Neutrophil (primary cell): ENCODE results near the gene RNASET2.

ENCODE experiments used
- H3K27ac ChIP-seq: fragments of 200-600 bp; sonication (generic); 2 replicates; pipeline ENCODE4 v1.5.1; 2016; ENCODE audit warnings: mild to moderate bottlenecking, moderate library complexity
- H3K27me3 ChIP-seq: fragments of 200-600 bp; sonication (generic); 2 replicates; pipeline ENCODE4 v1.6.0; 2016; ENCODE audit warnings: mild to moderate bottlenecking
- H3K36me3 ChIP-seq: fragments of 200-600 bp; sonication (generic); 2 replicates; pipeline ENCODE4 v1.5.1; 2017
- H3K4me1 ChIP-seq, 2 experiments: fragments of 200-600 bp in 1 of 2; sonication (generic) in 1 of 2; 1 replicate in 1 of 2; 2 replicates in 1 of 2; pipeline versions ENCODE4 v1.5.1 to v1.6.1; 2013 to 2016; ENCODE audit warnings: low read depth in 1 of 2, low read length in 1 of 2, mild to moderate bottlenecking in 1 of 2, moderate library complexity in 1 of 2; ENCODE audit not compliant: control insufficient read depth in 1 of 2, insufficient read depth in 1 of 2
- H3K4me3 ChIP-seq, 2 experiments: fragments of 200-600 bp in 1 of 2; sonication (generic) in 1 of 2; 1 replicate in 1 of 2; 2 replicates in 1 of 2; pipeline ENCODE4 v1.5.1; 2013 to 2016; ENCODE audit warnings: low read depth in 1 of 2, low read length in 1 of 2, mild to moderate bottlenecking in 1 of 2, moderate library complexity in 1 of 2
- H3K9me3 ChIP-seq: fragments of 200-600 bp; sonication (generic); 2 replicates; pipeline ENCODE4 v1.5.1; 2016
- TF ChIP-seq, protein P1 (sequence below): fragments of 200-600 bp; sonication (generic); IDR thresholded peaks from 2 replicates; pipeline ENCODE4 v1.5.1; 2016; ENCODE audit warnings: antibody characterized with exemption

Gene RNASET2

GRCh38 chr6:166988674-166989201, 32.4 kb upstream of the RNASET2 start:
- Histone ChIP-seq H3K27ac (peak overlapping the region; percentile 15), H3K4me3 (no peak overlapping the region), H3K9me3 (no peaks in the 10 kb centered on the region), H3K36me3 (peaks cover 21% of the 10 kb centered on the region), H3K27me3 (no peaks in the 10 kb centered on the region), H3K4me1 (peaks cover 3 to 5% of the 10 kb centered on the region in 2 experiments)
- TF ChIP-seq, protein P1, sequence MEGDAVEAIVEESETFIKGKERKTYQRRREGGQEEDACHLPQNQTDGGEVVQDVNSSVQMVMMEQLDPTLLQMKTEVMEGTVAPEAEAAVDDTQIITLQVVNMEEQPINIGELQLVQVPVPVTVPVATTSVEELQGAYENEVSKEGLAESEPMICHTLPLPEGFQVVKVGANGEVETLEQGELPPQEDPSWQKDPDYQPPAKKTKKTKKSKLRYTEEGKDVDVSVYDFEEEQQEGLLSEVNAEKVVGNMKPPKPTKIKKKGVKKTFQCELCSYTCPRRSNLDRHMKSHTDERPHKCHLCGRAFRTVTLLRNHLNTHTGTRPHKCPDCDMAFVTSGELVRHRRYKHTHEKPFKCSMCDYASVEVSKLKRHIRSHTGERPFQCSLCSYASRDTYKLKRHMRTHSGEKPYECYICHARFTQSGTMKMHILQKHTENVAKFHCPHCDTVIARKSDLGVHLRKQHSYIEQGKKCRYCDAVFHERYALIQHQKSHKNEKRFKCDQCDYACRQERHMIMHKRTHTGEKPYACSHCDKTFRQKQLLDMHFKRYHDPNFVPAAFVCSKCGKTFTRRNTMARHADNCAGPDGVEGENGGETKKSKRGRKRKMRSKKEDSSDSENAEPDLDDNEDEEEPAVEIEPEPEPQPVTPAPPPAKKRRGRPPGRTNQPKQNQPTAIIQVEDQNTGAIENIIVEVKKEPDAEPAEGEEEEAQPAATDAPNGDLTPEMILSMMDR, result no peak

DNA sequence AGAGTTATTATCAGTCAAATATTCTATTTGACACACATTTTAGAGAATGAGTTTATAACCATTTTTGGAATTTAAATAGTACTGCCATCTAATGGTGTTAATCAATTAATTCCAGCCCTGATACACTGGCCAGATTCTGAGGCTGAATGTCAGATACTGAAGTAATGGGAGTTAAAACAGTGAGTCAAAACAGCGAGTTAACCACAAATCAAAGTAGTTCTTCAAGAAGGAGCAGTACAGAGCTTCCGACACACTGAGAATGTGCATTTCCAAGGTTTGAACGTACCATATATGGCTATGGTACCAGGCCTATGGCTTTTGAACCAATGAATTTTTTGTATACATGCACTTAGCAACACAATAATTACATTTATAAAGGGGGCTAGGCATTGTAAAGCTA, 31.6 kb upstream of the RNASET2 start:
- no peaks in the 10 kb centered on the region for H3K27me3 ChIP-seq
- no peak overlapping the region for H3K4me3 ChIP-seq
- peaks cover 20% of the 10 kb centered on the region for H3K36me3 ChIP-seq
- H3K4me1 ChIP-seq, result peaks cover 3 to 5% of the 10 kb centered on the region in 2 experiments
- H3K9me3 ChIP-seq, result no peaks in the 10 kb centered on the region
- H3K27ac ChIP-seq, result no peak overlapping the region
- TF ChIP-seq, protein P1, result no peak

GRCh38 chr6:166987448-166987847, 31.1 kb upstream of the RNASET2 start:
- Histone ChIP-seq H3K4me3 (no peak overlapping the region), H3K4me1 (peaks cover 3 to 5% of the 10 kb centered on the region in 2 experiments), H3K9me3 (no peaks in the 10 kb centered on the region), H3K36me3 (peaks cover 15% of the 10 kb centered on the region), H3K27ac (no peak overlapping the region), H3K27me3 (no peaks in the 10 kb centered on the region)
- TF ChIP-seq, protein P1, result no peak

DNA sequence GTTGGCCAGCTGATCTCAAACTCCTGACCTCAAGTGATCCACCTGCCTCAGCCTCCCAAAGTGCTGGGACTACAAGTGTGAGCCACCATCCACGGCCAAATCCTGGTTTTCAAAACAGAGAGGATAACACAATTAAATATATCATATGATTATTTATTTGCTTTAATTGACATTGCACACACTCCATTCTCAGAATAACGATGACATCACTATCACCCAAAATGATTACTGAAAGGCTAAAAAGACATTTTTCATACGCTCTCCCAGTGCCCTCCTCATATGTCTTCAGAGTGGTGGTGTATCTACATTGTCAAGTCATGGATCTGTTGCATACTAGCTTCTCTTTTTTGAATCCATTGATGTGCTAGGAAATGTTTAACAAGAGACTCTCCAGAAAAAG, 24.4 kb upstream of the RNASET2 start:
- H3K27ac ChIP-seq, result no peak overlapping the region
- H3K4me3 ChIP-seq, result no peak overlapping the region
- H3K4me1 ChIP-seq, result no peaks in the 10 kb centered on the region
- no peaks in the 10 kb centered on the region for H3K27me3 ChIP-seq
- peaks cover 28% of the 10 kb centered on the region for H3K36me3 ChIP-seq
- TF ChIP-seq, protein P1, result no peak
- H3K9me3 ChIP-seq, result no peaks in the 10 kb centered on the region

DNA sequence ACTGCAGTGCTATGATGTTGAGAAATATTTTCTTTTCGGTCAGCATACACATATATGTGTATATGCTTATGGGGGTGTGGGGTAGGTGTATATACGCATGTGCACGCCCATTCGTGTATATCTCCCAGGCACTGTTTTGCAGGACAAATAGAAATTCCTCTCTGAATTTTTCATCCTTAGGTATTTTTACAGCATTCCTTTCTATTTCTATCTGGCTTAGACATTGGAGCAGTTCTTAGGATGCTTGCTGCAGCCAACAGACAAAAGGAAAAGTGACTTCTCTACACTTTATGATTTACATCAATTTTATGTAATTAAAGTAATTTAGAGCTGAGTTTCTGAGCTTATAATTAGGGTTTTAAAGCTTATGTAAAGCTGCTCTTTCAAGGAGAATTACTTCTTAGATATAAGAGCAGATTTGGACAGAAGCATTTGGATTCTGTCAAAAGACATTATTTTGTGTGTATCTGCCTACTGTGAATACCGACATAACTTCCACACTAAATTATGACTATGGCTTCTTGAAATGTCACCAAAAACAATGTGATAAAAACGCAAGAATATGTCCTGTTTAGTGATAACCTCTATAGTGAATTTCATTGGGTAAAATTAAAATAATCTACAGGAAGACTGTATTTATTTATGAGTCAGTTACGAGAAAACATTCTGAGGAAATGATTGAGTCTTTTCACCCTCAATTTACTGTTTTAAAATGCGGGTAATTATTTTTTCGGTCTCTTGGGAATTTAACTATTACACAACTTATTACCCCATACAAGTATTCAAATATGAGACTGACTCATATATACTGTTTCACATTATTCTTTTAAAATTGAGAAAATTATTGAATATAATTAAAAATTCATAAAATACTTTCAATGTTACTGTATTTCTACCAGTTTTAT, 21.5 kb upstream of the RNASET2 start:
- Histone ChIP-seq H3K4me1 (no peaks in the 10 kb centered on the region), H3K4me3 (no peak overlapping the region), H3K27me3 (no peaks in the 10 kb centered on the region), H3K27ac (no peak overlapping the region), H3K9me3 (no peaks in the 10 kb centered on the region), H3K36me3 (peaks cover 18% of the 10 kb centered on the region)
- TF ChIP-seq, protein P1, result no peak
